NCI-H1694 treated with DMSO at 0.1 percent for 48 hours (cell line): Measurements from ENCODE around the gene PIP5K1B.
A peak's percentile ranks its signal among the peaks of the same experiment; 100 is the strongest.
"Not testable (repeated sequence)": the region's sequence is repeated elsewhere in the genome, so short reads cannot be mapped to it uniquely, and the experiment has no call there.

Experiments
- DNase-seq: peaks from one replicate; lab custom pipeline; 2025; lab: John Stamatoyannopoulos, UW

PIP5K1B gene

DNA sequence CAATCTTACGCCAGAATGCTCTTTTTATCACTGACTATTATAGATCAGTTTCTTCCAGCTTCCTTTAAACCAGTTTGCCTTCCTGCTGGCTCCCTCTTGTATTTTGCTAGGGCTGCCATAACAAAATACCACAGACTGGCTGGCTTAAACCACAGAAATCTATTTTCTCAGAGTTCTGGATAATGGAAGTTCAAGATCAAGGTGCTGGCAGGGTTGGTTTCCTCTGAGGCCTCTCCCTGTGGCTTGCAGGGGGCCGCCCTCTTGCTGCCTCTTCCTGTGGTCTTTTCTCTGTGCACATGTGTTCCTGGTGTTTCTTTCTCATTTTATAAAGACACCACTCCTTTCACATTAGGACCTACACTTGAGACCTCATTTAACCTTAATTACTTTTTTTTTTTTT, 323.7 kb downstream of the PIP5K1B start:
- DNase-seq: no peak

DNA sequence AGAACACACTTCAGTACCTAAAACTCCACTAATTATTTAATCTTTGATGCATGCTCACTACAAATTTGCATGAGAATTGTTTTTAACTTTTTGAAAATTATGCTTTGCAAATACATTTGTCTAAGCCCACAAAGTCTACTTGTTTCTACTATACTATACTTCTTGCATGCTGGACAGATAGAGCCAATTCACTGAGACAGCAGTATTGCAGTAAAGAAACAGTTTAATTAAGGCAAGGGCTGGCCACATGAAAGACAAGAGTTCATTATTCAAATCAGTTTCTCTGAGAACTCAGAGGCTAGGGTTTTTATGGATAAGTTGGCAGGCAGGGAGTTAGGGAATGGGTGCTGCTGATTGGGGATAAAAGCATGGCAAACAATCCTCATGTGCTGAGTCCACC, 324.5 kb downstream of the PIP5K1B start:
- no peak for DNase-seq

DNA sequence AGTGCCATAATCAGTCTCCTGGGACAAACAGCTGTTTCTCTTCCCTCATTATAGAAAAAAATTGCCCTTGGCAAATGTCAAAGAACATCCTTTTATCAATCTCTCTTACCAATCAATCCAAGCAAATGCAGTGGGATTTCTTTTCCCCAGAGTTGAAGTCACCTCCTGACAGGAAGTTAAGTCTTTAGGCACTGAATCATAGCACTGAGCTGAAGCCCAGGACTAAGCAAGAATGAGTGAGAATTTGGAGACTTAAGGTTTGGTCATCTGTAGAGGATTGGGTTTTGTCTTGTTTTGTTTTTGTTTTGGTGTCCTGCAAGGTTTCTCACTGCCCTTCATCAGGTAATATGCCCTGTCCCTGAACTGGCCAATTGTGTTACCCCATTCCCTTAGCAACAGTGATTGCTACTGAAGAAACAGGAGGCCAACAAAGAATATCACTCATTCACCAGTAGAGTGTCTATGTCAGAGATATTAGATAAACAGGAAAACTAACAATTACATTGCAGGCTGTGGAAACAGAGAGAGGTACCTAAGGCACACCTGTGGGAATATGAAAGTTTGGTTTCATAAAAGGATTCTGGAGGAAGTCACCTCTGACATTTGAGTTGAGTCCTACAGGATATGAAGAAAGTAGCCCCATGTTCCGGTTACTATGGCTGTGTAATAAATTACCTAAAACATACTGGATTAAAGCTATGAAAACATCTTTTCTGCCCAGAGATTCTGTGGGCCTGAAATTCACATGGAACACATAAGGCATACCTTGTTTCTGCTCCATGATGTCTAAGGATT, 326.0 kb downstream of the PIP5K1B start:
- DNase-seq: no peak

- no peak for DNase-seq
These were observed 329.0 kb downstream of the PIP5K1B start for GRCh38 chr9:69034071-69034470.

- DNase-seq: peak; percentile 40
These were observed 330.6 kb downstream of the PIP5K1B start, which contains the start of gene FXN for GRCh38 chr9:69035438-69036308. Gene FXN (plus strand): TSS chr9:69035752. CDS start chr9:69035783, 31 bp downstream.

DNA sequence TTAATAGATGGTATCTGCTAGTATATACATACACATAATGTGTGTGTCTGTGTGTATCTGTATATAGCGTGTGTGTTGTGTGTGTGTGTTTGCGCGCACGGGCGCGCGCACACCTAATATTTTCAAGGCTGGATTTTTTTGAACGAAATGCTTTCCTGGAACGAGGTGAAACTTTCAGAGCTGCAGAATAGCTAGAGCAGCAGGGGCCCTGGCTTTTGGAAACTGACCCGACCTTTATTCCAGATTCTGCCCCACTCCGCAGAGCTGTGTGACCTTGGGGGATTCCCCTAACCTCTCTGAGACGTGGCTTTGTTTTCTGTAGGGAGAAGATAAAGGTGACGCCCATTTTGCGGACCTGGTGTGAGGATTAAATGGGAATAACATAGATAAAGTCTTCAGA, 331.3 kb downstream of the PIP5K1B start:
- DNase-seq: no peak

DNA sequence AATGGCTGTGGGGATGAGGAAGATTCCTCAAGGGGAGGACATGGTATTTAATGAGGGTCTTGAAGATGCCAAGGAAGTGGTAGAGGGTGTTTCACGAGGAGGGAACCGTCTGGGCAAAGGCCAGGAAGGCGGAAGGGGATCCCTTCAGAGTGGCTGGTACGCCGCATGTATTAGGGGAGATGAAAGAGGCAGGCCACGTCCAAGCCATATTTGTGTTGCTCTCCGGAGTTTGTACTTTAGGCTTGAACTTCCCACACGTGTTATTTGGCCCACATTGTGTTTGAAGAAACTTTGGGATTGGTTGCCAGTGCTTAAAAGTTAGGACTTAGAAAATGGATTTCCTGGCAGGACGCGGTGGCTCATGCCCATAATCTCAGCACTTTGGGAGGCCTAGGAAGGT, 331.8 kb downstream of the PIP5K1B start:
- DNase-seq: no peak

GRCh38 chr9:69040646-69041045, 335.6 kb downstream of the PIP5K1B start:
- DNase-seq: no peak

DNA sequence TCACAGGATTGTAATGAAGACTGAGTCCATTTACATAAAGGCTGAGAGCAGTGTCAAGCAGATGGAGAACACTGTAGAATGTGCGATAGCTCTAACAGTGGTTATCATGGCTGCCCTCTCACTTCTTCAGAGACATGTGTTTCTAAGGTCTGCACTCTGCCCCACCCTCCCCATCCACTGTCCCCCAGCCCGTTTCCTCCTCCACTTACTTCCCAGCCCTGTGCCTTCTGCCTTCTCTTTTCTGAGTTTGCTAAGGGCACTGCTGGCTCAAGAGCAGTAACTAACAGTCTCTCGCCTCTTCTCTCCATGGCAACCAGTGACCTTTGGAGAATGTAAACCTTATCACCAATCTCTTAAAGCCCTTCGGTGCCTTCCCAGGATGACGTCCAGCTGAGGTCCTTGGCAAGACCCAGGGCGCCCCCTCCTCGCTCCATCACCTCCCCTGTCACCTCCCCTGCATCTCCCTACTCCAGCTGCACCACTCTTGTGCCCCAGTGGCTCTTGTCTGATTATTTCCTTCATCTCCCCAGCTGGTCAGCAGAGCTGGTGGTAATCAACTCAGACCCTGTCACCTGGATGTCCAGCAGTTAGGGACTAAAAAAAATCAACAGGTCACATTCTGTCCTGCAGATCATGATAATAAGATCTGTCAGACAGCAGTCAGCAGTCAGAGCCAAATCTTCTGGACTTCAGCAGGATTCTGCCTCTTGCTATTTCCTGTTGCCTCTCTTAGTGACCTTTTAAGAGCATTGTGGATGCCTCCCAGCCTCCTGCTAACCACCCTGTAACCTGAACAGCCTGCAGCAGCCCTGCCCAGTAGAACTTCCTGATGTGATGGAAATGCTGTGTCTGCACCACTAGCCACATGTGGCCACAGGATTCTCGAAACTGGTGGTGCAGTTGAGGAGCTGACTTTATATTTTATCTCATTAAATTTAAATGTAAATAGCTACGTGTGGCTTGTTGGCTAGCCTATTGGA, 339.5 kb downstream of the PIP5K1B start:
- no peak for DNase-seq

GRCh38 chr9:69045821-69046220, 340.8 kb downstream of the PIP5K1B start:
- DNase-seq: no peak

GRCh38 chr9:69046723-69047122, 341.7 kb downstream of the PIP5K1B start:
- no peak for DNase-seq

GRCh38 chr9:69047371-69047770, 342.3 kb downstream of the PIP5K1B start:
- no peak for DNase-seq

DNA sequence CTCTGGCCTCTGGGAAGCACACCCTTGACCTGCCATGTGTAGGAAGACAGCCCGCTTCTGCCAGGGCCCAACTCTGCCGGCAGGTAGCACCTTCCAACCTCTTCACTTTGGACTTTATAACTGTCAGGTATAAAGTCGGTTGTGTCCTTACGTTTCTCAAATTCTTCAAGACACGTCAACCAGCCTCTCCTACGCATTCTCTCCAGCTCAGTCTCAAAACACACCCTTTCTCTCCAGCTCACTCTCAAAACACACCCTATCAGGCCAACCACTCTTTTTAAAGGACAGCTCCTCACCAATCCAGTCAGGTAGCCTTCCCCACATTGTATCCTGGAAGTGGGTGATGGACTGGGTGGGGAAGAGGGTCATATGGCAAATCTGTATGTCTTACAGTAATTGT, 344.1 kb downstream of the PIP5K1B start:
- no peak for DNase-seq

GRCh38 chr9:69050936-69051335, 345.9 kb downstream of the PIP5K1B start:
- DNase-seq: not testable (repeated sequence)

GRCh38 chr9:69054989-69055388, 349.9 kb downstream of the PIP5K1B start:
- no peak for DNase-seq

DNA sequence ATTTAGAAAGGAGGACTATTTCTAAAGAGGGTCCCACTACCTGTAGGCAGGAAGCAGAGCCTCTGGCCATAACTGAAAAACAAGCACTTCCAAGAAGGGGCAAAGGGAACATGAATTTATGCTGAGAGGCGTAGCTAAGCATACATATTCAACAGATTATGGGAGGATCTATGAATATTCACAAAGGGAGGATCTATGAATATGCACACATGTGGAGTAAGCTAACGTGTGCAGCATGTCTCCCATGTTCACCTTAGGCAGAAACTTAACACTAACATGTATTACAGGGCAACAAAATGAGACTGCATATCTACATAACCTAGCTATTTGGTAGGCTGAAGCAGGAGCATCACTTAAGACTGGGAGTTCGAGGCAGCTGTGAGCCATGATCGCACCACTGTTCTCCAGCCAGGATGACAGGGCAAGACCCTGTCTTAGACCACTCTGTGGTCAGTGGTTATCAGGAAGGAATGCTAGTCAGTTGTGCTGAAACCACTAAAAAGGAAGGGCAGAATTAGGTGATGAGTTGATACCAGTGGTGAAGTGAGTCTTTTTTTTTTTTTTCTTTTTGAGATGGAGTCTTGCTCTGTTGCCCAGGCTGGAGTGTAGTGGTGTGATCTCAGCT, 351.3 kb downstream of the PIP5K1B start:
- DNase-seq: no peak

- DNase-seq: no peak
These were observed 353.1 kb downstream of the PIP5K1B start for GRCh38 chr9:69058101-69058500.
